K562 (cell line): ENCODE measurements around the gene OR13C4. TPM values are rescaled to one million over a fixed set of nuclear protein-coding genes. Genes with fewer than 3 reads are reported as not detected.

ENCODE experiments used
- ATAC-seq: fragments of 200-7000 bp; cut with Tn5 transposase; 3 replicates; pipeline ENCODE4 v1.9.1; 2020; ENCODE audit warnings: moderate library complexity
- BruUV-seq: library from RNA; stranded (reverse); fragments of 400-500 nt; replicated peaks from 2 replicates; lab custom pipeline; 2021; lab: Mats Ljungman, UMichigan
- CTCF ChIA-PET: fragments of 300-600 bp; formaldehyde crosslinking; extraction: SDS; loops from one replicate; lab custom pipeline; 2021; ENCODE audit warnings: low intra/inter-chr PET ratio; lab: Yijun Ruan, JAX
- POLR2A ChIA-PET: fragments of 300-600, 350-650 bp; sonication (Branson Sonifier 250); formaldehyde crosslinking; extraction: SDS; loops from one replicate; lab custom pipeline; 2021; ENCODE audit warnings: antibody characterized with exemption, inconsistent platforms; lab: Yijun Ruan, JAX
- DNase-seq, 4 experiments: peaks; one replicate each; pipeline versions ENCODE4 v3.0.0 to v3.0.0-alpha.2; 2011 to 2018; ENCODE audit warnings: low spot score in 3 of 4, mixed read lengths in 3 of 4; ENCODE audit errors: extremely low read depth in 1 of 4
- FAIRE-seq: peaks from 2 replicates; lab custom pipeline; 2011; peaks lifted over from hg19 to GRCh38; lab: Jason Lieb, UNC
- H2AFZ ChIP-seq: 2 replicates; pipeline ENCODE4 v1.6.0; 2011; ENCODE audit warnings: low read depth, low read length, control low read depth, inconsistent platforms
- H3K27ac ChIP-seq: fragments of 200-600 bp; 3 replicates; pipeline ENCODE4 v1.8.0; 2011; ENCODE audit warnings: low read depth, mild to moderate bottlenecking, control low read depth, inconsistent platforms, low read length, moderate library complexity, mixed read lengths; ENCODE audit errors: extremely low read depth
- H3K27me3 ChIP-seq, 2 experiments: fragments of 300-600 bp in 1 of 2; 2 replicates in 1 of 2; 3 replicates in 1 of 2; pipeline versions ENCODE4 v1.6.0 to v1.8.0; 2011; ENCODE audit warnings: inconsistent platforms in 2 of 2, low read length in 2 of 2, mild to moderate bottlenecking in 1 of 2, mixed read lengths in 1 of 2, moderate library complexity in 1 of 2; ENCODE audit not compliant: control insufficient read depth in 2 of 2, insufficient read depth in 2 of 2
- H3K36me3 ChIP-seq: fragments of 300-600 bp; 3 replicates; pipeline ENCODE4 v1.8.0; 2011; ENCODE audit warnings: mild to moderate bottlenecking, low read length, inconsistent platforms; ENCODE audit not compliant: control insufficient read depth, insufficient read depth
- H3K4me1 ChIP-seq, 2 experiments: fragments of 200-600 bp in 1 of 2; replicated peaks in 1 of 2; 2 replicates in 1 of 2; 3 replicates in 1 of 2; pipeline versions ENCODE4 v1.5.1 to v1.8.0; 2011; ENCODE audit warnings: inconsistent platforms in 2 of 2, low read length in 2 of 2, mild to moderate bottlenecking in 1 of 2, mixed read lengths in 1 of 2, moderate library complexity in 1 of 2; ENCODE audit not compliant: control insufficient read depth in 2 of 2, insufficient read depth in 2 of 2
- H3K4me2 ChIP-seq: 2 replicates; pipeline ENCODE4 v1.6.1; 2011; ENCODE audit warnings: low read length, control low read depth, inconsistent platforms, mixed read lengths; ENCODE audit not compliant: insufficient read depth
- H3K4me3 ChIP-seq: fragments of 200-600 bp; sonication (generic), shearing (Covaris generic); 2 replicates; pipeline ENCODE4 v1.5.1; 2016; ENCODE audit warnings: control low read depth, inconsistent platforms
- H3K79me2 ChIP-seq: fragments of 200-600 bp; 3 replicates; pipeline ENCODE4 v1.8.0; 2011; ENCODE audit warnings: low read length, inconsistent platforms; ENCODE audit not compliant: control insufficient read depth, insufficient read depth
- H3K9ac ChIP-seq, 2 experiments: 2 replicates each; pipeline versions ENCODE4 v1.6.0 to v1.6.1; 2011; ENCODE audit warnings: low read depth in 2 of 2, low read length in 2 of 2, control low read depth in 1 of 2, inconsistent platforms in 1 of 2, mild to moderate bottlenecking in 1 of 2, mixed read lengths in 1 of 2; ENCODE audit not compliant: insufficient read depth in 1 of 2
- H3K9me1 ChIP-seq: one replicate; pipeline ENCODE4 v1.6.0; 2011; ENCODE audit warnings: inconsistent platforms, mild to moderate bottlenecking, low read length, moderate library complexity; ENCODE audit not compliant: control insufficient read depth, insufficient read depth
- H3K9me3 ChIP-seq: replicated peaks from 2 replicates; pipeline ENCODE4 v1.5.1; 2011; ENCODE audit warnings: low read depth, low read length, inconsistent platforms; ENCODE audit not compliant: control insufficient read depth, insufficient read depth
- H4K20me1 ChIP-seq: replicated peaks from 2 replicates; pipeline ENCODE4 v1.6.1; 2011; ENCODE audit warnings: low read length, inconsistent platforms, mixed read lengths; ENCODE audit not compliant: control insufficient read depth, insufficient read depth
- ESRRA ChIP-seq: fragments of 450-650 bp; IDR thresholded peaks from 2 replicates; pipeline ENCODE4 v1.6.1; 2014; ENCODE audit warnings: low read depth, mild to moderate bottlenecking, moderate library complexity, borderline replicate concordance
- HMG20A ChIP-seq: fragments of 450-650 bp; formaldehyde crosslinking; conservative IDR thresholded peaks from 2 replicates; pipeline ENCODE4 v1.4.0; 2020; ENCODE audit warnings: mild to moderate bottlenecking, mixed read lengths
- MYC ChIP-seq, 2 experiments: fragments of 250-450 bp in 1 of 2; sonication (Bioruptor Pico) in 1 of 2; IDR thresholded peaks; 2 replicates each; pipeline versions ENCODE4 v1.5.1 to v1.6.1; 2012 to 2021; ENCODE audit warnings: low read depth in 2 of 2, borderline replicate concordance in 1 of 2, improper control_type of control experiment in 1 of 2, low read length in 1 of 2, mild to moderate bottlenecking in 1 of 2, moderate library complexity in 1 of 2
- RNF2 ChIP-seq: sonication (generic); IDR thresholded peaks from 2 replicates; pipeline ENCODE4 v1.6.1; 2016
- RNF219 ChIP-seq: fragments of 250-450 bp; sonication (Bioruptor Pico); IDR thresholded peaks from 2 replicates; pipeline ENCODE4 v1.5.0; 2022; ENCODE audit warnings: mild to moderate bottlenecking
- TAL1 ChIP-seq: fragments of 450-650 bp; IDR thresholded peaks from 2 replicates; pipeline ENCODE4 v1.6.1; 2016; ENCODE audit warnings: mild to moderate bottlenecking
- ZNF639 ChIP-seq, 2 experiments: fragments of 200-800 bp in 1 of 2; sonication (Bioruptor generic) in 1 of 2; sonication (generic) in 1 of 2; formaldehyde crosslinking in 1 of 2; IDR thresholded peaks in 1 of 2; conservative IDR thresholded peaks in 1 of 2; 2 replicates each; pipeline versions ENCODE4 v1.5.0 to v1.6.1; 2016 to 2020; ENCODE audit warnings: missing compliant biosample characterization in 1 of 2, missing genetic modification characterization in 1 of 2, missing genetic modification reagents in 1 of 2
- ZNF699 ChIP-seq: fragments of 250-450 bp; sonication (Bioruptor Pico); IDR thresholded peaks from 2 replicates; pipeline ENCODE4 v1.8.0; 2021; ENCODE audit warnings: mild to moderate bottlenecking, moderate library complexity; ENCODE audit not compliant: insufficient replicate concordance
- ZNF780A ChIP-seq: fragments of 250-450 bp; sonication (Bioruptor Pico); IDR thresholded peaks from 2 replicates; pipeline ENCODE4 v1.5.0; 2021; ENCODE audit warnings: mild to moderate bottlenecking
- in situ Hi-C: fragments of 300-500 bp; cut with MboI; formaldehyde crosslinking; loops from 4 replicates; pipeline ENCODE4 v1.15.0; 2018; ENCODE audit warnings: inconsistent platforms, mixed read lengths
- intact Hi-C: fragments of 100-400 bp; cut with micrococcal nuclease; formaldehyde crosslinking; loops from 2 replicates; pipeline ENCODE4 v1.14.2; 2022
- polyA plus RNA-seq, 8 experiments: library from polyadenylated mRNA; depleted of rRNA in 4 of 8; stranded (reverse) in 5 of 8; unstranded in 3 of 8; fragments of >200 nt; fragmentation: Nextera tagmentation in 2 of 8; fragmentation: Illumina TruSeq in 1 of 8; extraction: Ambion mirVana in 2 of 8; extraction: Trizol in 1 of 8; gene quantifications; 2 replicates each; pipeline versions ENCODE4 v1.2.1 to v1.2.3, GENCODE V29; 2011 to 2014; ENCODE audit warnings: inconsistent platforms in 1 of 8, missing spikeins in 1 of 8
- total RNA-seq, 7 experiments: library from RNA; depleted of rRNA in 6 of 7; stranded (reverse); fragments of >200 nt in 6 of 7; fragmentation: Illumina TruSeq in 2 of 7; extraction: Trizol in 2 of 7; gene quantifications; 2 replicates each; pipeline versions ENCODE4 v1.2.1 to v1.2.3, GENCODE V29; 2011 to 2021; ENCODE audit warnings: low replicate concordance in 1 of 7

The OR13C4 gene
- total and polyA plus RNA-seq, 9 of the 15 experiments (the other 6 are each of a cell fraction or from before 2014, with no cell fraction given): not detected

- Histone ChIP-seq H3K9me1 (no peaks in the 10 kb centered on the region), H3K27me3 (no peaks in the 10 kb centered on the region), H3K9me3 (no peaks in the 10 kb centered on the region), H3K27ac (no peak overlapping the region), H2AFZ (no peak overlapping the region), H3K36me3 (no peaks in the 10 kb centered on the region), H3K4me3 (no peak overlapping the region), H3K4me2 (no peak overlapping the region), H3K4me1 (no peaks in the 10 kb centered on the region), H3K9ac (no peak overlapping the region), H3K79me2 (no peaks in the 10 kb centered on the region), H4K20me1 (no peaks in the 10 kb centered on the region)
- no peak for FAIRE-seq
- POLR2A ChIA-PET: no interaction called here
- no TSS peak for BruUV-seq
- CTCF ChIA-PET: no interaction called here
- in situ Hi-C loops (no loop called here), intact Hi-C loops (no loop called here)
- ATAC-seq: no peak
- TF ChIP-seq RNF219 (CRISPR knock-in tag) (no peak), ZNF699 (CRISPR knock-in tag) (no peak), ZNF639 (CRISPR knock-in tag; conservative IDR thresholded peaks at IDR 0.05 in 1 of 2, IDR thresholded peaks at IDR 0.05 in 1 of 2) (no peak), ZNF780A (CRISPR knock-in tag) (no peak), HMG20A (no peak), RNF2 (no peak), MYC (IDR thresholded peaks at IDR 0.05; ENCODE audit: low read depth, low read length) (no peak), MYC (CRISPR knock-in tag; IDR thresholded peaks at IDR 0.05; ENCODE audit: borderline replicate concordance, low read depth) (no peak), ESRRA (no peak), TAL1 (no peak)
- DNase-seq: no peak
Observed at GRCh38 chr9:104503440-104503839, 23.6 kb downstream of the OR13C4 start.
